ENCODE results near the gene DNMBP. TPM values are rescaled to one million over a fixed set of nuclear protein-coding genes. Genes with fewer than 3 reads are reported as not detected.
A peak's percentile ranks its signal among the peaks of the same experiment; 100 is the strongest.
"Not testable (repeated sequence)": the region's sequence is repeated elsewhere in the genome, so short reads cannot be mapped to it uniquely, and the experiment has no call there.

Gene DNMBP
- total RNA-seq, 2 donors from 2014 or later, result 17.9 to 34.2 TPM

- Histone ChIP-seq H3K9me3 (no peaks in the 10 kb centered on the region), H3K4me3 (no peak overlapping the region), H3K36me3 (no peaks in the 10 kb centered on the region), H3K27ac (peak overlapping the region in 1 of 2 donors; percentile 16), H3K27me3 (replicated peaks; ENCODE audit: insufficient read depth) (no peaks in the 10 kb centered on the region), H3K4me1 (ENCODE audit: control insufficient read depth in 1 of 2, low read depth in 2 of 2) (peaks cover 8 to 10% of the 10 kb centered on the region in 2 donors)
- DNase-seq (ENCODE audit: low spot score) (peak; percentile 53), ATAC-seq (ENCODE audit: insufficient number of reproducible peaks, low FRiP score, low read depth) (peak; percentile 36)
- TF ChIP-seq CTCF (IDR thresholded peaks at IDR 0.05), result no peak
Measured at GRCh38 chr10:99993701-99994689, 15.8 kb downstream of the DNMBP start.

DNA sequence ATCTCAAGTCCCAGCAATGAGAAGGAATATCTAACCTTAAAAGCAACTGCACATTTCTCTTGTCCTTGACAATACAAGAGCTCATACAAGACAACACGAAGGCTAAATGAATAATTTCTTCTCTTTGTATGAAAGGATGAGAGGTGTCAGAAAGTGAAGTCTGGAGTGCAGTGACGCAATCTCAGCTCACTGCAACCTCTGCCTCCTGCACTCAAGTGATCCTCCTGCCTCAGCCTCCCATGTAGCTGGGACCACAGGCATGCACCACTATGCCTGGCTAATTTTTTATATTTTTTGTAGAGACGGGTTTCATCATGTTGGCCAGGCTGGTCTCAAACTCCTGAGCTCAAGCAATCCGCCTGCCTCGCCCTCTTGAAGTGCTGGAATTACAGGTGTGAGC lies 24.1 kb downstream of the DNMBP start:
- H3K9me3 ChIP-seq; H3K36me3 ChIP-seq; H3K4me3 ChIP-seq; H3K27me3 ChIP-seq (replicated peaks; ENCODE audit: insufficient read depth); ATAC-seq (ENCODE audit: insufficient number of reproducible peaks, low FRiP score, low read depth); H3K27ac ChIP-seq; H3K4me1 ChIP-seq (ENCODE audit: control insufficient read depth in 1 of 2, low read depth in 2 of 2); DNase-seq (ENCODE audit: low spot score): not testable (repeated sequence)

GRCh38 chr10:99984211-99985034 lies 25.3 kb downstream of the DNMBP start:
- no peak overlapping the region for H3K27ac ChIP-seq
- H3K4me1 ChIP-seq (ENCODE audit: control insufficient read depth in 1 of 2, low read depth in 2 of 2), result no peaks in the 10 kb centered on the region
- no peak overlapping the region for H3K4me3 ChIP-seq
- no peaks in the 10 kb centered on the region for H3K9me3 ChIP-seq
- H3K36me3 ChIP-seq, result no peaks in the 10 kb centered on the region
- DNase-seq (ENCODE audit: low spot score) (no peak), ATAC-seq (ENCODE audit: insufficient number of reproducible peaks, low FRiP score, low read depth) (no peak)
- H3K27me3 ChIP-seq (replicated peaks; ENCODE audit: insufficient read depth), result no peaks in the 10 kb centered on the region
- no peak for TF ChIP-seq CTCF (IDR thresholded peaks at IDR 0.05)

- Histone ChIP-seq H3K4me1 (ENCODE audit: control insufficient read depth in 1 of 2, low read depth in 2 of 2) (no peaks in the 10 kb centered on the region), H3K27me3 (replicated peaks; ENCODE audit: insufficient read depth) (no peaks in the 10 kb centered on the region), H3K4me3 (no peak overlapping the region), H3K9me3 (no peaks in the 10 kb centered on the region), H3K36me3 (no peaks in the 10 kb centered on the region), H3K27ac (no peak overlapping the region)
- no peak for TF ChIP-seq CTCF (IDR thresholded peaks at IDR 0.05)
- no peak for ATAC-seq (ENCODE audit: insufficient number of reproducible peaks, low FRiP score, low read depth)
- no peak for DNase-seq (ENCODE audit: low spot score)
Measured at GRCh38 chr10:99983280-99983988, 26.3 kb downstream of the DNMBP start.

- H3K27ac ChIP-seq, result no peak overlapping the region
- DNase-seq (ENCODE audit: low spot score) (no peak), ATAC-seq (ENCODE audit: insufficient number of reproducible peaks, low FRiP score, low read depth) (no peak)
- H3K27me3 ChIP-seq (replicated peaks; ENCODE audit: insufficient read depth), result no peaks in the 10 kb centered on the region
- no peak overlapping the region for H3K4me3 ChIP-seq
- H3K36me3 ChIP-seq, result no peaks in the 10 kb centered on the region
- no peak for TF ChIP-seq CTCF (IDR thresholded peaks at IDR 0.05)
- H3K9me3 ChIP-seq, result no peaks in the 10 kb centered on the region
- H3K4me1 ChIP-seq (ENCODE audit: control insufficient read depth in 1 of 2, low read depth in 2 of 2), result no peaks in the 10 kb centered on the region
Measured at GRCh38 chr10:99982728-99983127, 27.0 kb downstream of the DNMBP start.
